NOMO-1 (cell line): ENCODE data around the gene MID1IP1.

Experiments
- DNase-seq, 2 experiments: peaks; one replicate each; lab custom pipeline; 2025; ENCODE audit not compliant: unreplicated experiment in 2 of 2; lab: John Stamatoyannopoulos, UW

MID1IP1 gene, protein sequence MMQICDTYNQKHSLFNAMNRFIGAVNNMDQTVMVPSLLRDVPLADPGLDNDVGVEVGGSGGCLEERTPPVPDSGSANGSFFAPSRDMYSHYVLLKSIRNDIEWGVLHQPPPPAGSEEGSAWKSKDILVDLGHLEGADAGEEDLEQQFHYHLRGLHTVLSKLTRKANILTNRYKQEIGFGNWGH

DNA sequence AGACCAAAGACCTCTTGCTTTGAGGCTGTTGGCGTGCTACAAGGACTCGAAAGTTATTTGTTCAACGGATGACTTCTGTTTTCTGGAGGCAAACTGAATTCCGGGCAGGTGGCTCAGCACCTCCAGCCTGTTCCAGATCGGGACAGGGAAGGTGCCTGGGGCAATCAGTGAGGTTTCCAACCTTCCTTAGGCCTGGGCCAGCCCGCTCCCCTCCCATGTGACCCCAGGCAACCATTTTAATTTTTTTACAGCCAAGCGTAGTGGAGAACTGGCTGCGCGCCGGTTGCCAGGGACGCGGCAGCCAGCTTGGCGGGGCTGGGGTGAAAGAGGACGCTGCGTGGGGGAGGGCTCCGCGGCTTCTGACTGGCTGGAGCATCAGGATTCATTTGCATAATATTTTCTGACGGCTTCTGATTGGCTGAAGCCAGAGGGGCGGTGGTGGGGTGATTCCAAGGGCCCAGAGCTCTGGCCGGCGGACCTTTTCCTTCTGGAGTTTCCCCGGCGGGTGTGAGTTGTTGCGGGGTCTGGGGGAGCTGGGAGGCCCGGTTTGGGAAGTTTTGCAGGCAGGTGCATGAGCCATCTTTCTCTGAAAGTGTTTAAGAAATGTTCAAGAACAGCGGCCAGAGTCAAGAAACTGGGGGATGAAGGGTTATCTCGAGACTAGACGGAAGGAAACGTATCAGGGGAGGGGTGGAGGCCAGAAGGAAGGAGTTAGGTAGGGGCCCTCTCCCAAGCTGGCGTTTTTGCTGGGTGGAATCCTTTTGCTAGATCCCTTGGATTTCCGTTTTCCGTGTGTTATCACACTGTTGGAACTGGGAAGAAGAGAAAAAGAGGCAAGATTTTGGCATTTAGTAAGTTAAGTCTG, at the start of gene MID1IP1:
Gene MID1IP1, plus strand, starts transcription at position 479 of the 865 bp plus-strand sequence. CDS start 3,488 bp downstream, outside the sequence.
- peak; percentile 82 to 85 for DNase-seq

DNA sequence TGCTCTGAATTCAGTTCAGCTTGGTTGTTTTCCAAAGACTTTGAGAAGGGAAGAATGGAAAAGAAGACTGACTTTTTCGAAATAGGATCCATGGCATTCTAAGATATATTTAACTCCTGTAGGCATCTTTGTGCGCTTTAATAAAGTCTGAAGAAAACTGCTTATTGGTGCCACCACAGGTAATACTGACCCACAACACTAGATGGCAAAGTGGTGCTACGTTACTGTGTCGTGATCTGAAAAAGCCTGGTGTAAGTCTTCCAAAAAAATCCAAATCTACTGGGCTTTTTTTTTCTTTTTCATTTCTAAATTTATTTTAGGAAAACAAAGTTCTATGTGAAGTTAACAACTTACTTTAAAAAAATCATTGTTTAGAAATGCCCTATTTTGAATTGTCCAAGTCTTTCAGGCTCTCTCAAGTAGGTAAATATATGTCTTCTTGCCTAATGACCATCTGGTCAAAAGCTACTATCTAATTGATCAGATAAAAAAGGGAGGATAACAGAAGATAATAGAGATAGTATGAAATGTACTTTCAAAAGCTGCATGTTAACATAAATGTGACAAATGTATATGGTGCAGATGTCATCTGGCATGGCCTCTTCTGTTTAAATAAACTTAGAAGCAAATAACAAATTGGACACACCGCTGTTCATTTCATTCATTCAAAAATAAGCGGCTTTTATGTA, 47.0 kb upstream of the MID1IP1 start:
- peak; percentile 35 to 49 for DNase-seq

DNA sequence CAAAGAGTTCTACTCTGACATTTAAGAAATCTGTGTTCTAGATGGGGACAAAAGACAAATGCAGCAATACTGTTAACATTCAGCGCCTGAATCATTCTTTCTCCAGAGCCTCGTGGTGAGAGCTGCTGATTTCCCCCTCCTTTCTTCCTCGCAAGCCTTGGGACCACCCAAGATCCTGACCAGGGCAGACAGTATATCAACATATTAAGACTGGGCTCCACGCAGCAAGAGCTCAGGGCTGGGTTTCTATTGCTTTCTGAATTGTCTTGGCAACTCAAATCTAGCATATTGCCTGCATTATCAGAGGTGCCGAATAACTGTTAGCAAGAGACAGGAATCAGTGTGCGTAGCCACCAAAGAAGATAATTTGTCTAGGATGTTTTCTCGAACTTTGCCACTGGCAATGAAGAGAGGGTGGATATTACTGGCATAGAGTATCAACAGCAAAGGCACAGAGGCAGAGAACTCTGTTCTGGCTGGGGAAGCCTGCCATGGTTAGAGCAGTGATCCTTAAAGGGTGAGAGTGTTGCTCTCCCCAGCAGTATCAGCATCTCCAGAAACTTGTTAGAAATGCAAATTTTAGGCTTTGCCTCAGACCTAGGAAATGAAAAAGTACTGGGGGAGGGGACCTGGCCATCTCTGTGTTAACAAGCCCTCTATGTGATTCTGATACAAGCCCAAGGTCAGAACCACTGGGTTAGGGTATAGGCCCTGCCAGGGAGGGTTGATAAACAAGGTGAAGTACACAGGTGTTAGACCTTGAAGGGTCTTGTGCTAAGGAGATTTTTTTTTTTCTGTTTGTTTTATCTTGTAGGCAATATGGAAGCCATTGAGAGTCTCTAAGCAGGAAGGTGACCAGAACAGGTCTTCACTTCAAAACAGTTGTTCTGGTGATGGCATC, 46.2 kb upstream of the MID1IP1 start:
- no peak for DNase-seq

DNA sequence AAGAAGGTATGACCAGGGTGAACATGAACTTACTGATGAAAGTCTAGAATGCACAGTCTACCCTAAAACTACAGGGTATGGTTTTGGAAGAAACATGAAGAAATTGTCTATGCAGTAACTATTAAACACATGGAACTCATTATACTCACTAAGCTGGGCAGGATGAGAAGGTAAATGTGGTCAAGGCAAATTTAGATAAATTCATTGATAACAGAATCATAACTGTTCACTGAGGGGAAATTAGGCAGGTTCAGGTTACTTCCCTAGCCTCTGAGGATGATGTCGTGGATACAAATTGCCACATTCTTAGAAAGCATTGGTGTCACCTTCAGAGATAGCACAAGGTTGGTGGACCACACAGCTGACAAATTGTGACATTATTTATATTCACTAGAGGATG, 40.4 kb upstream of the MID1IP1 start:
- no peak for DNase-seq

DNA sequence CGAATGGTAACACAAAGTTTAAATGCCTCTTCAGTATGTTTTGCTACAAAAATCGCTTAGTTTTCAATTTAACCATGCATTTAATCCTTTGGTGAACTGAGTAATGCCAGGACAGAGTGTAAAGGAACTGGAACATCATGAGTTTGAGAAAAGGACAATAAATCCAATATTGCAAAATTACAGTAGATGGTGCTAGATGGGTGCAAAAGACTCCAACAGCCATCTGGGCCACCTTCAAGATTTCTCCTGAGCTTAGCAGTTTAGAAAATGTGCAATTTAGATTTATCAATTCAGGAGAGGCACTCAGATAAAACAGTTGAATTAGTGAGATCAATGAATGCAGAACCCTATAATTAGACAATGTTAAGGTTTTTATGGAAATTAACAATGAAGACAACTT, 33.2 kb upstream of the MID1IP1 start:
- peak; percentile 26 to 33 for DNase-seq

DNA sequence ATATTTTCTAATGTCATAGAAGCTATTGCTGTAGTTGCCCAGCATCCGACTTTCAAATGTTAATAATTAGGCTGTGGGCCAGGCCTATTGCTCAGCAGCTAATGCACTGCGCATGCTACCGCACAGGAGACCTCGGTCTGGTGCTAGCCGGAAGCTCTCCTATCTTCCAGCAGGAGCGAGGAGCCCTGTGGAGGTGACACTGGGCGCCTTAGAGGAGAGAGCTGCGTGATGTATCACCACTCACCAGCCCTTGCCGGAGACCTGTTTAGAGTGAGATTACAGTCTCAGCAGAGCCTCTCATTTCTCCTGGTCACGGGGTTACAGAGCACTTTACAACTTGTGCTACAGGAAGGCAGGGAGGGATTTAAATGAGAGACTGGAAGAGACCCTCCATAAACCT, 31.1 kb upstream of the MID1IP1 start:
- no peak for DNase-seq

DNA sequence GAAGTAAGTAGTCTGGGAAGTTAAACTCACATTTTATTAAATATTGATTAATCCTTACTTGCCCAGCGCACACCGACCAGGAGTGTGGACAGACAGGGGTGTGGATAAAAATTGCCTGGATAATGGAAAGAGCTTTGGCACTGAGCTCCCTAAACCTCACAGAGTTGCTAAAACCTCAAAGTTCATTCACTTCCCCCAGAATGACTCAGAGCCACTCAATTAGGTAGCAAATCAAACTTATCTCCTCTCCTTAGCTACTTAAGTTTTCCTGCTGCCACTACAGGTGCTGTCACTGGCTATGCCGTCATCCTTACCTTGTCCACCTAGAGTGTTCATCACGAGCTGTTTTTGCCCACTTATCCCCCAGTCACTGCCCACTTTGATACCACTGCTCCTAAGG, 27.0 kb upstream of the MID1IP1 start:
- no peak for DNase-seq

DNA sequence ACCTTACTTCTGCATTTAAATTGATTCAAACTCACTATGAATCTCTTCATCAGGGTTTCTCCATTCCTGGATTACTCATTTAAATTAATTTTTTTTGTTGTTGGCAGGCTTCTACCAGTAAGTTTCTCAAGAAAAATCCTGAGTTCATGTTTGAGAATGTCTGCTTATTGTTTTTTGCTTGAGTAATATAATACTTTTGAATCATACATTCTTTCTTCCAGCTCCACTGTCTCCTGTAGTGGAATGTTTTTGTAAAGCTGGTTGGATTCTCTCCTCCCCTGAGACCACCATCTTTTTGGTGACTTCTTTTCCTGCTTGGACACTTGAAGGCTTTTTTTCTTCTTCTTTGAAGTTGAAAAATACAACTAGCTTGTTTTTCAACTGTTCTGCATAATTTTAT, 4.3 kb upstream of the MID1IP1 start:
- no peak for DNase-seq

DNA sequence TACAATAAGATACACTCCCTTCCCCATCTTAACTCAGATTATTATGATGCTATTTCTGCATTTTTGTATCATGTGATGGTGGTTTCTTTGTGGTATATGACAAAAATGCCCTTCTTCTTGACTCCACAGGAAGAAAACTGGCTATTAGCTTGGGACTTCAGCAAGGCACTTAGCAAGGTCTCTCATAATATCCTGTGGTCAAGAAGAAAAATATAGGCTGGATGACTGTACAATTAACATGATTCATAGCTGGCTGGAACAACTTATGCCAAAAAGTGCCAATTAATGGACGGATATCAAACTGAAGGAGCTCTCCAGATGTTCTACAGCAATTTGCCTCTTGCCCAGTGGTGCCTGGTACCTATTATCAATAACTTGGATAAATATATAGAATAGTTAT, 2.3 kb upstream of the MID1IP1 start:
- DNase-seq = no peak

DNA sequence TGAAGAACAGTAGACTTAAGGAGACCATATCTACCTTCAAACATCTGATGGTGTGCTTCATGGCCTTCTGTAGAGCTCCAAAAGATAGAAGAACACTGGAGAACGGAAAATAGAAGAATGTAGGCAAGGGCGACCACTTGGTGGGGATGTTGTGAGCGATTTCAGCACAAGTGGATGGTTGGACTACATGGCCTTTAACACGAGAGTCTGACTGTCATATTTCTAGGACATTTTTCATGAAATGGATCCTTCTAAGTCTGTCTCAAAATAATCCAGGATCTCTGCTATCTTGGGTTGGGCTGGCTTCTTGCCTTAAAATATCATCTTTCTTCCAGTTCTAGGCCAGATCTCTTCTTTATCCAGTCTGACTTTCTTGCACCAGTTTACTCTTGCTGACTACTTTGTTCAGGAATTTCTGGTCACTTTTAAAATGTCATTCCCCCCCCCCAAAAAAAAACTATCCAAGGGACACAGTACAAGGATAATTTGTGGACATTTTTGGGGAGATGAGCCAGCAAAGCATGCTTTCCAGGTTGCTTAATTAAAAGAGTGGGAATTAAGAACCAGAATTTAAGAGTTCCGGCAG, 1.2 kb upstream of the MID1IP1 start:
- peak; percentile 16 to 33 for DNase-seq

DNA sequence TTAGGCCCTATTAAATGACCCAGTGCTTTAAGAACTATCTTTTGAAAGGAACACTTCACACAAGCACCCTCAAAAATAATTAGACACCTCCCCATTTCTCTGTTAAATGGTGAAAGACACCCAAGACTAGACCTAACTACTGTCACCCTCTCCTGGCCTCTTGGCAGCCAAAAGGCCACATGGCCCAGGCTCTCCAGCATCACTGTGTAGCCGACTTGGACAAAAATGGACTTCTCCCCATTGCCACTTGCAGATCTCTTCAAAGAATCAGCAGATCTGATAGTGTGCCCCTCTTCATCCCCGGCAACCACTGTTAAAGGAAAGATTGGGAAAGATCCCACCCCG, 2.0 kb downstream of the MID1IP1 start:
- no peak for DNase-seq

DNA sequence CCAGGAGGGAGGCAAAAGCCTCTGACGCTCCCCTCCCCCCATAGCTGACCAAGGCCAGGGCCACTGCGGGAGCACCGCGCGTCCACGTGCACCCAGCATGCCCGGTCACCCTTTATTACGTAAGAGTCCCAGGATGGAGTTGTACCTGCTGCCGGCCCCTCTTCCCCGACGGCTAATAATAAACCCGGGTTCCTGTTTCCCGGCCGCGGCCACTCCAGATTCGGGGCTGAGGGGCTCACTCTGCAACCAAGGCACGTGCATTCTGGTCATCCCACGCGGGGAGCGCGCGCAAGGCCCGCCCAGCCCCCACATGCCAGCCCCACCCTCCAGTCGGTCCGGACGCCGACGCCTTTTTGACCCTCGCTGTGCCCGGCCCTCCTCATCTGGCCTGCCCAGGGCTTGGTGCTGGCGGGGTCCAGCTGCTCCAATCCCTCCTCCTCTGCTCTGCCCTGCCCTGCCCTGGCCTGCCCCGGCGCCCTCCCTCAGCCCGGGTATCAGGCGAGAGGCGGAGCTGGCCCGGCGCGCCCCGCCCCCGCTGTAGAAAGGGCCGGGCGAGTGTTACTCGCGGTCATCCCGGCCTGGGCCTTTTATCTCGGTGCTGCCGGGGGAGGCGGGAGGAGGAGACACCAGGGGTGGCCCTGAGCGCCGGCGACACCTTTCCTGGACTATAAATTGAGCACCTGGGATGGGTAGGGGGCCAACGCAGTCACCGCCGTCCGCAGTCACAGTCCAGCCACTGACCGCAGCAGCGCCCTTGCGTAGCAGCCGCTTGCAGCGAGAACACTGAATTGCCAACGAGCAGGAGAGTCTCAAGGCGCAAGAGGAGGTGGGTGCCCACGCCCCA, 2.6 kb downstream of the MID1IP1 start:
- peak; percentile 75 to 83 for DNase-seq

DNA sequence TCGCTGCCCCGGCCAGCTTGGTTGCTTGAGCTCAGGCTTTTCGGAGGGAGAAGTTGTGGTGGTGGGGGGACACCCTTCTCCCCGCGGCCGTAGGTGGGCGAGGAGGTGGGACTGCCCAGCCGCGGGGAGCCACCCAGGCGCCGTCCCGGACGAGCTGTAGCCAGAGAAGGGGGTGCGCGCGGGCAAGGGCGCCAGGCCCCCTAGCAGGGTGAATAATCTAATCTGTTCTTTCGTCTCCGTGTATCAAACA, 3.1 kb downstream of the MID1IP1 start:
- DNase-seq = no peak

DNA sequence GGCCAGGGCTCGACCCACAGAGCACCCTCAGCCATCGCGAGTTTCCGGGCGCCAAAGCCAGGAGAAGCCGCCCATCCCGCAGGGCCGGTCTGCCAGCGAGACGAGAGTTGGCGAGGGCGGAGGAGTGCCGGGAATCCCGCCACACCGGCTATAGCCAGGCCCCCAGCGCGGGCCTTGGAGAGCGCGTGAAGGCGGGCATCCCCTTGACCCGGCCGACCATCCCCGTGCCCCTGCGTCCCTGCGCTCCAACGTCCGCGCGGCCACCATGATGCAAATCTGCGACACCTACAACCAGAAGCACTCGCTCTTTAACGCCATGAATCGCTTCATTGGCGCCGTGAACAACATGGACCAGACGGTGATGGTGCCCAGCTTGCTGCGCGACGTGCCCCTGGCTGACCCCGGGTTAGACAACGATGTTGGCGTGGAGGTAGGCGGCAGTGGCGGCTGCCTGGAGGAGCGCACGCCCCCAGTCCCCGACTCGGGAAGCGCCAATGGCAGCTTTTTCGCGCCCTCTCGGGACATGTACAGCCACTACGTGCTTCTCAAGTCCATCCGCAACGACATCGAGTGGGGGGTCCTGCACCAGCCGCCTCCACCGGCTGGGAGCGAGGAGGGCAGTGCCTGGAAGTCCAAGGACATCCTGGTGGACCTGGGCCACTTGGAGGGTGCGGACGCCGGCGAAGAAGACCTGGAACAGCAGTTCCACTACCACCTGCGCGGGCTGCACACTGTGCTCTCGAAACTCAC, 3.6 kb downstream of the MID1IP1 start:
- no peak for DNase-seq

DNA sequence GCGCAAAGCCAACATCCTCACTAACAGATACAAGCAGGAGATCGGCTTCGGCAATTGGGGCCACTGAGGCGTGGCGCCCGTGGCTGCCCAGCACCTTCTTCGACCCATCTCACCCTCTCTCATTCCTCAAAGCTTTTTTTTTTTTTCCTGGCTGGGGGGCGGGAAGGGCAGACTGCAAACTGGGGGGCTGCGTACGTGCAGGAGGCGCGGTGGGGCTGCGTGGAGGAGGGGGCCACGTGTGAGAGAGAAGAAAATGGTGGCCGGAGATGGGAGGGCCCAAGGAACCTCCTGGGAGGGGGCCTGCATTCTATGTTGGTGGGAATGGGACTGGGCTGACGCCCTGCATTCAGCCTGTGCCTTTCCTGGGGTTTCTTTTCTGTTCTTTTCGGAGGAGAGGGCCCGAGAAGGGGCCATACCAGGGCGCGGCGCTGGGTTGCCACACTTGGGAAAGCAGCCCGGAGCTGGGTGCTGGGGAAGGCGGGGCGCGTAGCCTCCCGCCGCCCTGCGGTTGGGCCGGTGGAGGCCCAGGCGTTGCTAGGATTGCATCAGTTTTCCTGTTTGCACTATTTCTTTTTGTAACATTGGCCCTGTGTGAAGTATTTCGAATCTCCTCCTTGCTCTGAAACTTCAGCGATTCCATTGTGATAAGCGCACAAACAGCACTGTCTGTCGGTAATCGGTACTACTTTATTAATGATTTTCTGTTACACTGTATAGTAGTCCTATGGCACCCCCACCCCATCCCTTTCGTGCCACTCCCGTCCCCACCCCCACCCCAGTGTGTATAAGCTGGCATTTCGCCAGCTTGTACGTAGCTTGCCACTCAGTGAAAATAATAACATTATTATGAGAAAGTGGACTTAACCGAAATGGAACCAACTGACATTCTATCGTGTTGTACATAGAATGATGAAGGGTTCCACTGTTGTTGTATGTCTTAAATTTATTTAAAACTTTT, 4.5 kb downstream of the MID1IP1 start:
- DNase-seq = peak; percentile 76 to 88

DNA sequence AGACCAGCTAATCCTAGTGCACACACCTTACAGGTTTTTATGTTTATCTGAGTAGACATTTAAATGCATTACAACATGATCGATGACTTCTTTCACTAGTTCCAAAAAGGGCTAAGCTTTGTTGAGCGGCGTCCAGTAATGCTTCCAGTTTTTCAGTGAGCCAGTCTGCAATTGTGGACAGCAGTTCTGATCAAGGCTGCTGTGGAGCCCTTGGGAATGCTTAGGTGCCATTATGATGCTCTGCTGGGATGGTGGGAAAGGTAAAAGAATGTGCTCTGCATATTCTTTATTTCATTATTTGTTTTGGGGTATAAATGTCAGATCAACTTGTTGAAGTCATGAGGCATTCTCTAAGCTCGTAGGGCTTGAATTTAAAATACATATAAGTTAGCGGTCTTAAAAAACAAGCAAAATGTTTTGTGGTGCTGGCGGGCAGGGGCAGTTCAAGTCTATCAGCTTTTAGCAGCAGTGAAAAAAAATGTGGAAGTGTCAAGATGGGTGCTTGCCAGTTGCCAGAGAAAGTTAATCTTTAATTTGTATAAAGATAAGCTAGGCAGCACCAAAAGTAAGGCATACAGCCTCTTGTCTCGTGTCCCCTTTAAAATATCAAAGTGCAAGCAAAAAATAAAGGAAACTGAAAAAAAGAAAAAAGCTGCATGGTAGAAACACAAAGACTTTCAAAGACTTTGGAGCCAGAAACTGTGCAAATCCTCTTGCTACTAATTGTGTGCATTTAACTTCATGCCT, 5.8 kb downstream of the MID1IP1 start:
- DNase-seq = peak in 1 of 2 experiments; percentile 11

DNA sequence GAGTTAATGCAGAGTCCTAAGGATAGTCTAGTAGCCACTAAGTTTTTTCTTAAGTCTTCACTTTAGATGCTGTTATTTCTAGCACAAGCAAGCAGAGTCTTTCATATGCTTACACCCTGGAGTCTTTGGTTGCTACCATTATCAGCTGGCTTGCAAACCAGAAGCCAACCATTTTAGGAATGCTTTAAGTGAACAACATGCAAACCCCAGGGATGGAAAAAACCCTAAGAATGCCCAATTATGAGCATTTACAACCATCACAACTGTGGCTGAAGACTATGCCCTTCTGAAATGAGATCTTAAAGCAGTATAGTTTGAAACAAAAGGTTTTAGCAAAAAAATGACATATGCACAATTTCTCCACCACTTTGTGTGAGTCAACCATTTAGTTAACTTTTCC, 6.6 kb downstream of the MID1IP1 start:
- no peak for DNase-seq
